GM12878 (cell line): ENCODE data around the gene KCNMB3. TPM values are rescaled to one million over a fixed set of nuclear protein-coding genes. Genes with fewer than 3 reads are reported as not detected.

Source experiments
- ATAC-seq: fragments of 200-7000 bp; cut with Tn5 transposase; 3 replicates; pipeline ENCODE4 v1.9.1; 2020; ENCODE audit warnings: mild to moderate bottlenecking, moderate library complexity
- BruUV-seq: library from RNA; stranded (reverse); fragments of 400-500 nt; replicated peaks from 2 replicates; lab custom pipeline; 2021; lab: Mats Ljungman, UMichigan
- CTCF ChIA-PET: fragments of 300-600 bp; sonication (Branson Sonifier 250); formaldehyde crosslinking; extraction: SDS; loops from one replicate; lab custom pipeline; 2021; ENCODE audit warnings: inconsistent platforms; lab: Yijun Ruan, JAX
- POLR2A ChIA-PET: fragments of 350-600 bp; formaldehyde crosslinking; extraction: SDS; loops from one replicate; lab custom pipeline; 2021; ENCODE audit warnings: inconsistent platforms; lab: Charles Lee
- RAD21 ChIA-PET: fragments of 300-600 bp; sonication (Branson Sonifier 250); formaldehyde crosslinking; loops from one replicate; lab custom pipeline; 2023; ENCODE audit warnings: antibody characterized with exemption; ENCODE audit not compliant: unreplicated experiment; lab: Charles Lee
- SMC1A ChIA-PET: fragments of 300-600 bp; sonication (Branson Sonifier 250); formaldehyde crosslinking; loops from one replicate; lab custom pipeline; 2023; ENCODE audit not compliant: unreplicated experiment, uncharacterized antibody; lab: Charles Lee
- DNase-seq: peaks from one replicate; pipeline ENCODE4 v3.0.0-alpha.2; 2011; ENCODE audit warnings: low read depth, low spot score
- FAIRE-seq: peaks from 3 replicates; lab custom pipeline; 2011; peaks lifted over from hg19 to GRCh38; lab: Jason Lieb, UNC
- H2AFZ ChIP-seq: 2 replicates; pipeline ENCODE4 v1.6.0; 2011; ENCODE audit warnings: low read depth, low read length, control low read depth; ENCODE audit not compliant: control insufficient read depth
- H3K27ac ChIP-seq: 2 replicates; pipeline ENCODE4 v1.5.1; 2011; ENCODE audit warnings: control low read depth; ENCODE audit not compliant: control insufficient read depth, insufficient read depth
- H3K27me3 ChIP-seq, 2 experiments: replicated peaks in 1 of 2; 2 replicates each; pipeline versions ENCODE4 v1.6.0 to v1.6.1; 2011; ENCODE audit warnings: low read length in 1 of 2; ENCODE audit not compliant: control insufficient read depth in 2 of 2, insufficient read depth in 2 of 2
- H3K36me3 ChIP-seq, 2 experiments: 2 replicates each; pipeline ENCODE4 v1.5.1; 2011; ENCODE audit warnings: low read length in 1 of 2; ENCODE audit not compliant: control insufficient read depth in 2 of 2, insufficient read depth in 2 of 2
- H3K4me1 ChIP-seq: 2 replicates; pipeline ENCODE4 v1.6.1; 2011; ENCODE audit warnings: mild to moderate bottlenecking, low read length, moderate library complexity, mixed read lengths; ENCODE audit not compliant: control insufficient read depth, insufficient read depth
- H3K4me2 ChIP-seq: 2 replicates; pipeline ENCODE4 v1.6.0; 2011; ENCODE audit warnings: control low read depth; ENCODE audit not compliant: control insufficient read depth, insufficient read depth
- H3K4me3 ChIP-seq: fragments of 200-600 bp; sonication (generic); 2 replicates; pipeline ENCODE4 v1.5.1; 2016
- H3K79me2 ChIP-seq: 2 replicates; pipeline ENCODE4 v1.6.0; 2011; ENCODE audit warnings: low read length; ENCODE audit not compliant: control insufficient read depth, insufficient read depth
- H3K9ac ChIP-seq: 2 replicates; pipeline ENCODE4 v1.8.0; 2011; ENCODE audit warnings: low read length, control low read depth, mixed read lengths; ENCODE audit not compliant: control insufficient read depth, insufficient read depth
- H3K9me3 ChIP-seq: replicated peaks from 3 replicates; pipeline ENCODE4 v1.5.1; 2011; ENCODE audit warnings: mild to moderate bottlenecking, low read length; ENCODE audit not compliant: control insufficient read depth, insufficient read depth
- H4K20me1 ChIP-seq: 2 replicates; pipeline ENCODE4 v1.6.0; 2011; ENCODE audit not compliant: control insufficient read depth, insufficient read depth
- CHD2 ChIP-seq: IDR thresholded peaks from 2 replicates; pipeline ENCODE4 v1.6.1; 2011; ENCODE audit warnings: low read depth, low read length, improper control_type of control experiment, borderline replicate concordance
- EP300 ChIP-seq, 2 experiments: fragments of 150-350 bp in 1 of 2; IDR thresholded peaks; 2 replicates each; pipeline ENCODE4 v1.6.1; 2011 to 2012; ENCODE audit warnings: low read depth in 2 of 2, low read length in 2 of 2, borderline replicate concordance in 1 of 2, improper control_type of control experiment in 1 of 2, inconsistent platforms in 1 of 2; ENCODE audit not compliant: control insufficient read depth in 1 of 2
- HCFC1 ChIP-seq: fragments of 150-350 bp; IDR thresholded peaks from 2 replicates; pipeline ENCODE4 v1.6.1; 2014; ENCODE audit warnings: low read length
- IRF4 ChIP-seq: IDR thresholded peaks from 2 replicates; pipeline ENCODE4 v1.6.1; 2011; ENCODE audit warnings: low read depth, low read length
- JUNB ChIP-seq: IDR thresholded peaks from 2 replicates; pipeline ENCODE4 v1.6.1; 2016; ENCODE audit warnings: antibody characterized with exemption, mild to moderate bottlenecking
- JUND ChIP-seq: IDR thresholded peaks from 2 replicates; pipeline ENCODE4 v1.6.1; 2012; ENCODE audit warnings: low read depth, mild to moderate bottlenecking, low read length, improper control_type of control experiment, moderate library complexity
- KAT2A ChIP-seq: conservative IDR thresholded peaks from 2 replicates; pipeline ENCODE4 v1.6.1; 2011; ENCODE audit warnings: low read depth, low read length; ENCODE audit not compliant: control insufficient read depth
- NRF1 ChIP-seq: conservative IDR thresholded peaks from 2 replicates; pipeline ENCODE4 v1.6.1; 2011; ENCODE audit warnings: mild to moderate bottlenecking, low read depth, low read length, improper control_type of control experiment
- RFX5 ChIP-seq: IDR thresholded peaks from 2 replicates; pipeline ENCODE4 v1.6.1; 2011; ENCODE audit warnings: low read depth, low read length, improper control_type of control experiment
- RUNX3 ChIP-seq: IDR thresholded peaks from 2 replicates; pipeline ENCODE4 v1.6.1; 2012; ENCODE audit warnings: low read length, inconsistent platforms
- SUZ12 ChIP-seq: fragments of 200-600 bp; sonication (generic); IDR thresholded peaks from one replicate; pipeline ENCODE4 v1.6.1; 2018; ENCODE audit warnings: antibody characterized with exemption, mild to moderate bottlenecking; ENCODE audit not compliant: unreplicated experiment
- WGBS: methylation state at CpG from one replicate; pipeline ENCODE4 v1.1.6; 2016; ENCODE audit warnings: low lambda C conversion rate; ENCODE audit not compliant: insufficient replicate concordance, insufficient coverage; ENCODE audit errors: missing lambda C conversion rate; 5-methylcytosine and 5-hydroxymethylcytosine counted together
- in situ Hi-C: fragments of 300-500 bp; cut with MboI; formaldehyde crosslinking; loops from 9 replicates; pipeline ENCODE4 v1.14.3; 2018; ENCODE audit warnings: mixed read lengths
- intact Hi-C: fragments of 100-400 bp; cut with micrococcal nuclease; formaldehyde crosslinking; loops from one replicate; pipeline ENCODE4 v1.14.2; 2022; ENCODE audit not compliant: unreplicated experiment
- polyA plus RNA-seq, 11 experiments: library from polyadenylated mRNA; depleted of rRNA in 4 of 11; unstranded in 6 of 11; stranded (reverse) in 5 of 11; fragments of >200 nt; fragmentation: Nextera tagmentation in 4 of 11; fragmentation: Illumina TruSeq in 1 of 11; extraction: Ambion mirVana in 4 of 11; extraction: Trizol in 1 of 11; gene quantifications; 1 replicate in 1 of 11; 2 replicates in 10 of 11; pipeline versions ENCODE4 v1.2.1 to v1.2.3, GENCODE V29; 2011 to 2016; ENCODE audit warnings: inconsistent platforms in 2 of 11, missing spikeins in 2 of 11, low read depth in 1 of 11
- total RNA-seq, 4 experiments: library from RNA; depleted of rRNA in 3 of 4; stranded (reverse); fragments of >200 nt in 3 of 4; fragmentation: Illumina TruSeq in 1 of 4; extraction: Trizol in 1 of 4; gene quantifications; 2 replicates each; pipeline versions ENCODE4 v1.2.1 to v1.2.3, GENCODE V29; 2013 to 2021
- TF ChIP-seq, protein P1 (sequence below): fragments of 450-650 bp; IDR thresholded peaks from 2 replicates; pipeline ENCODE4 v1.6.1; 2017; ENCODE audit warnings: mild to moderate bottlenecking, low read depth, inconsistent platforms; ENCODE audit not compliant: poor library complexity, severe bottlenecking
- TF ChIP-seq, protein P2 (sequence below): fragments of 450-650 bp; IDR thresholded peaks from 2 replicates; pipeline ENCODE4 v1.6.1; 2018; ENCODE audit warnings: borderline replicate concordance, mild to moderate bottlenecking; ENCODE audit not compliant: partially characterized antibody
- TF ChIP-seq, protein P3 (sequence below): IDR thresholded peaks from 2 replicates; pipeline ENCODE4 v1.6.1; 2011; ENCODE audit warnings: mild to moderate bottlenecking, low read depth, low read length, moderate library complexity; ENCODE audit not compliant: insufficient replicate concordance

Gene KCNMB3
- total and polyA plus RNA-seq, 10 of the 15 experiments (the other 5 are each of a cell fraction or from before 2014, with no cell fraction given), result 0.20 to 4.6 (median 2.2) TPM

DNA sequence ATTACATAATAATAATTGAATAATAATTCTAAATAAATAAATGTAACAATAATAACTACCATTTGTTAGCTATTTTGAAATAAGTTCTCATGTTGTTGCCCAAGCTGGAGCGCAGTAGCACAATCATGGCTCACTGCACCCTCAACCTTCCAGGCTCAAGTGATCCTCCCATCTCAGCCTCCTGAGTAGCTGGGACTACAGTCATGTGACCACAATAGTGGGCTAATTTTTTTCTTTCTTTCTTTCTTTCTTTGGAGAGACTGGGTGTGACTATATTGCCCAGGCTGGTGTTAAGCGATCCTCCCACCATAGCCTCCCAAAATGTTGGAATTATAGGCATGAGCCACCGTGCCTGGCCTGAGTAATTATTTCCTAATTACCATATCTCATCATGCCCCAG, 30.9 kb upstream of the KCNMB3 start:
- CTCF ChIA-PET, result no interaction called here
- SMC1A ChIA-PET, result no interaction called here
- Histone ChIP-seq H3K9me3 (no peaks in the 10 kb centered on the region), H3K79me2 (no peaks in the 10 kb centered on the region), H3K9ac (no peak overlapping the region), H4K20me1 (no peaks in the 10 kb centered on the region), H3K36me3 (no peaks in the 10 kb centered on the region), H3K27me3 (no peaks in the 10 kb centered on the region), H3K4me1 (no peaks in the 10 kb centered on the region), H2AFZ (no peak overlapping the region), H3K4me2 (no peak overlapping the region), H3K4me3 (no peak overlapping the region), H3K27ac (no peak overlapping the region)
- POLR2A ChIA-PET, result no interaction called here
- in situ Hi-C loops, result no loop called here
- DNase-seq (no peak), ATAC-seq (no peak), FAIRE-seq (no peak)
- RAD21 ChIA-PET, result interaction anchor here (0.5 kb wide), 1 partner anchor 548 kb away, joined by 3 read pairs; no protein-coding TSS in a partner anchor
- WGBS, result 70% methylated on average over 3 of the region's 3 CpGs
- TF ChIP-seq JUND, result no peak
- no peak for TF ChIP-seq RFX5
- no peak for TF ChIP-seq RUNX3
- TF ChIP-seq EP300 (IDR thresholded peaks at IDR 0.05; ENCODE audit: borderline replicate concordance in 1 of 2, control insufficient read depth in 1 of 2, low read depth in 2 of 2, low read length in 2 of 2), result no peak
- no peak for TF ChIP-seq CHD2
- no peak for TF ChIP-seq HCFC1
- no peak for TF ChIP-seq IRF4
- TF ChIP-seq, protein P1, sequence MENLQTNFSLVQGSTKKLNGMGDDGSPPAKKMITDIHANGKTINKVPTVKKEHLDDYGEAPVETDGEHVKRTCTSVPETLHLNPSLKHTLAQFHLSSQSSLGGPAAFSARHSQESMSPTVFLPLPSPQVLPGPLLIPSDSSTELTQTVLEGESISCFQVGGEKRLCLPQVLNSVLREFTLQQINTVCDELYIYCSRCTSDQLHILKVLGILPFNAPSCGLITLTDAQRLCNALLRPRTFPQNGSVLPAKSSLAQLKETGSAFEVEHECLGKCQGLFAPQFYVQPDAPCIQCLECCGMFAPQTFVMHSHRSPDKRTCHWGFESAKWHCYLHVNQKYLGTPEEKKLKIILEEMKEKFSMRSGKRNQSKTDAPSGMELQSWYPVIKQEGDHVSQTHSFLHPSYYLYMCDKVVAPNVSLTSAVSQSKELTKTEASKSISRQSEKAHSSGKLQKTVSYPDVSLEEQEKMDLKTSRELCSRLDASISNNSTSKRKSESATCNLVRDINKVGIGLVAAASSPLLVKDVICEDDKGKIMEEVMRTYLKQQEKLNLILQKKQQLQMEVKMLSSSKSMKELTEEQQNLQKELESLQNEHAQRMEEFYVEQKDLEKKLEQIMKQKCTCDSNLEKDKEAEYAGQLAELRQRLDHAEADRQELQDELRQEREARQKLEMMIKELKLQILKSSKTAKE, result no peak
- TF ChIP-seq, protein P2, sequence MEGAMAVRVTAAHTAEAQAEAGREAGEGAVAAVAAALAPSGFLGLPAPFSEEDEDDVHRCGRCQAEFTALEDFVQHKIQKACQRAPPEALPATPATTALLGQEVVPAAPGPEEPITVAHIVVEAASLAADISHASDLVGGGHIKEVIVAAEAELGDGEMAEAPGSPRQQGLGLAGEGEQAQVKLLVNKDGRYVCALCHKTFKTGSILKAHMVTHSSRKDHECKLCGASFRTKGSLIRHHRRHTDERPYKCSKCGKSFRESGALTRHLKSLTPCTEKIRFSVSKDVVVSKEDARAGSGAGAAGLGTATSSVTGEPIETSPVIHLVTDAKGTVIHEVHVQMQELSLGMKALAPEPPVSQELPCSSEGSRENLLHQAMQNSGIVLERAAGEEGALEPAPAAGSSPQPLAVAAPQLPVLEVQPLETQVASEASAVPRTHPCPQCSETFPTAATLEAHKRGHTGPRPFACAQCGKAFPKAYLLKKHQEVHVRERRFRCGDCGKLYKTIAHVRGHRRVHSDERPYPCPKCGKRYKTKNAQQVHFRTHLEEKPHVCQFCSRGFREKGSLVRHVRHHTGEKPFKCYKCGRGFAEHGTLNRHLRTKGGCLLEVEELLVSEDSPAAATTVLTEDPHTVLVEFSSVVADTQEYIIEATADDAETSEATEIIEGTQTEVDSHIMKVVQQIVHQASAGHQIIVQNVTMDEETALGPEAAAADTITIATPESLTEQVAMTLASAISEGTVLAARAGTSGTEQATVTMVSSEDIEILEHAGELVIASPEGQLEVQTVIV, result no peak
- TF ChIP-seq, protein P3, sequence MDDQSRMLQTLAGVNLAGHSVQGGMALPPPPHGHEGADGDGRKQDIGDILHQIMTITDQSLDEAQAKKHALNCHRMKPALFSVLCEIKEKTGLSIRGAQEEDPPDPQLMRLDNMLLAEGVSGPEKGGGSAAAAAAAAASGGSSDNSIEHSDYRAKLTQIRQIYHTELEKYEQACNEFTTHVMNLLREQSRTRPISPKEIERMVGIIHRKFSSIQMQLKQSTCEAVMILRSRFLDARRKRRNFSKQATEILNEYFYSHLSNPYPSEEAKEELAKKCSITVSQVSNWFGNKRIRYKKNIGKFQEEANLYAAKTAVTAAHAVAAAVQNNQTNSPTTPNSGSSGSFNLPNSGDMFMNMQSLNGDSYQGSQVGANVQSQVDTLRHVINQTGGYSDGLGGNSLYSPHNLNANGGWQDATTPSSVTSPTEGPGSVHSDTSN, result no peak
- no peak for TF ChIP-seq JUNB
- TF ChIP-seq SUZ12, result no peak
- TF ChIP-seq NRF1, result no peak
- TF ChIP-seq KAT2A, result no peak
- BruUV-seq, result no TSS peak
- intact Hi-C loops, result no loop called here
